ENCODE measurements around the gene C19orf67. TPM values are rescaled to one million over a fixed set of nuclear protein-coding genes. Genes with fewer than 3 reads are reported as not detected.

The C19orf67 gene
- total RNA-seq, 1 experiment from 2014 or later = not detected

- POLR2A ChIA-PET = no interaction called here
Observed at GRCh38 chr19:14127929-14128509, 42.4 kb upstream of the C19orf67 start.

GRCh38 chr19:14127176-14127575 is 41.6 kb upstream of the C19orf67 start:
- intact Hi-C loops (cut with micrococcal nuclease) = no loop called here
- ChIA-PET RAD21 (ENCODE audit: low non-redundant PET in 1 of 2, low total read pairs in 2 of 2, uncharacterized antibody in 2 of 2, unreplicated experiment in 2 of 2) (no interaction called here), CTCF (no interaction called here), POLR2A (no interaction called here)
- Histone ChIP-seq H3K4me3 (replicated peaks in 1 of 2; ENCODE audit: low read depth in 1 of 2, low read length in 2 of 2) (no peak overlapping the region), H2AFZ (ENCODE audit: low read depth, low read length, poor library complexity, severe bottlenecking) (no peak overlapping the region), H3K4me2 (ENCODE audit: low read length) (no peak overlapping the region), H3K27me3 (ENCODE audit: insufficient read depth, low read length) (no peaks in the 10 kb centered on the region), H3K9ac (ENCODE audit: low read length) (no peak overlapping the region), H3K4me1 (ENCODE audit: control insufficient read depth in 1 of 2, insufficient read depth in 2 of 2, low read length in 2 of 2) (no peaks in the 10 kb centered on the region), H3K79me2 (ENCODE audit: insufficient read depth, low read length) (peaks cover 19% of the 10 kb centered on the region), H3K9me2 (ENCODE audit: insufficient read depth) (no peaks in the 10 kb centered on the region), H3K27ac (ENCODE audit: low read depth, low read length) (no peak overlapping the region; the same call in 1 of the 2 replicates), H4K20me1 (ENCODE audit: insufficient read depth) (no peaks in the 10 kb centered on the region), H3K9me3 (ENCODE audit: control insufficient read depth in 1 of 2, insufficient read depth in 1 of 2, low read depth in 1 of 2, low read length in 2 of 2) (no peaks in the 10 kb centered on the region), H3K36me3 (ENCODE audit: control insufficient read depth in 1 of 2, insufficient read depth in 2 of 2, low read length in 2 of 2) (peaks cover 9 to 27% of the 10 kb centered on the region in 2 experiments)
- DNase-seq (ENCODE audit: low read depth, low spot score) (no peak), ATAC-seq (no peak)
- BruUV-seq (replicated peaks) = no TSS peak
- no peak for TF ChIP-seq POLR2A (IDR thresholded peaks at IDR 0.05; ENCODE audit: borderline replicate concordance, extremely low read depth, insufficient read depth, insufficient read length)
- TF ChIP-seq, protein P1, sequence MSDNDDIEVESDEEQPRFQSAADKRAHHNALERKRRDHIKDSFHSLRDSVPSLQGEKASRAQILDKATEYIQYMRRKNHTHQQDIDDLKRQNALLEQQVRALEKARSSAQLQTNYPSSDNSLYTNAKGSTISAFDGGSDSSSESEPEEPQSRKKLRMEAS (IDR thresholded peaks at IDR 0.05) = no peak
- no peak for TF ChIP-seq ZNF274 (IDR thresholded peaks at IDR 0.05; ENCODE audit: low read depth, low read length)

More at GRCh38 chr19:14127929-14128509, 42.4 kb upstream of the C19orf67 start:
- DNase-seq (ENCODE audit: low read depth, low spot score) (no peak), ATAC-seq (no peak)
- H3K9me2 ChIP-seq (ENCODE audit: insufficient read depth) = no peaks in the 10 kb centered on the region
- ChIA-PET RAD21 (ENCODE audit: low non-redundant PET in 1 of 2, low total read pairs in 2 of 2, uncharacterized antibody in 2 of 2, unreplicated experiment in 2 of 2) (no interaction called here), CTCF (interaction anchor here (1.9 kb wide), 1 partner anchor 9 kb away, joined by 4 read pairs; the partner anchor contains the start of gene ASF1B)
- no peak overlapping the region for H3K4me3 ChIP-seq (replicated peaks in 1 of 2; ENCODE audit: low read depth in 1 of 2, low read length in 2 of 2)
- no peaks in the 10 kb centered on the region for H3K27me3 ChIP-seq (ENCODE audit: insufficient read depth, low read length)
- TF ChIP-seq CBX3 (IDR thresholded peaks at IDR 0.05; ENCODE audit: low read depth) = no peak
- no peak for TF ChIP-seq ATF3 (IDR thresholded peaks at IDR 0.05)
- no peak for TF ChIP-seq TCF7L2 (IDR thresholded peaks at IDR 0.05; ENCODE audit: borderline replicate concordance, extremely low read depth, insufficient read depth, insufficient read length)
- no peaks in the 10 kb centered on the region for H4K20me1 ChIP-seq (ENCODE audit: insufficient read depth)
- no peak overlapping the region for H3K4me2 ChIP-seq (ENCODE audit: low read length)
- H3K36me3 ChIP-seq (ENCODE audit: control insufficient read depth in 1 of 2, insufficient read depth in 2 of 2, low read length in 2 of 2) = peaks cover 9 to 27% of the 10 kb centered on the region in 2 experiments
- no peak overlapping the region for H2AFZ ChIP-seq (ENCODE audit: low read depth, low read length, poor library complexity, severe bottlenecking)
- intact Hi-C loops (cut with micrococcal nuclease) = no loop called here
- H3K9ac ChIP-seq (ENCODE audit: low read length) = no peak overlapping the region
- H3K79me2 ChIP-seq (ENCODE audit: insufficient read depth, low read length) = peaks cover 26% of the 10 kb centered on the region
- H3K4me1 ChIP-seq (ENCODE audit: control insufficient read depth in 1 of 2, insufficient read depth in 2 of 2, low read length in 2 of 2) = no peaks in the 10 kb centered on the region
- no peak overlapping the region for H3K27ac ChIP-seq (ENCODE audit: low read depth, low read length)
- BruUV-seq (replicated peaks) = no TSS peak
- no peaks in the 10 kb centered on the region for H3K9me3 ChIP-seq (ENCODE audit: control insufficient read depth in 1 of 2, insufficient read depth in 1 of 2, low read depth in 1 of 2, low read length in 2 of 2)
